ENCODE measurements around the gene UGGT1.

The UGGT1 gene

GRCh38 chr2:128057334-128057733, 33.7 kb upstream of the UGGT1 start:
- no peak overlapping the region for H4K5ac ChIP-seq (ENCODE audit: low read length)
- H3K4me3 ChIP-seq (ENCODE audit: low read length) = no peak overlapping the region
- no peaks in the 10 kb centered on the region for H3K27me3 ChIP-seq (ENCODE audit: insufficient read depth, low read length, poor library complexity)
- no peaks in the 10 kb centered on the region for H3K79me2 ChIP-seq (ENCODE audit: control insufficient read depth, insufficient read depth, low read length)
- no peak overlapping the region for H2BK120ac ChIP-seq (ENCODE audit: low read depth, low read length)
- no peak overlapping the region for H3K4me2 ChIP-seq (ENCODE audit: low read length)
- no peaks in the 10 kb centered on the region for H3K79me1 ChIP-seq (ENCODE audit: low read length)
- WGBS (ENCODE audit: extremely low coverage, insufficient coverage, low lambda C conversion rate) = no CpG with 5 or more reads among the region's 3 CpGs
- H3K4ac ChIP-seq (ENCODE audit: low read depth, low read length) = no peak overlapping the region
- no peak overlapping the region for H3K23ac ChIP-seq (ENCODE audit: low read length)
- no peak overlapping the region for H2AK5ac ChIP-seq (ENCODE audit: low read length)
- no peak overlapping the region for H4K8ac ChIP-seq (ENCODE audit: low read depth, low read length)
- H3K18ac ChIP-seq (ENCODE audit: low read length) = no peak overlapping the region
- H3K36me3 ChIP-seq (ENCODE audit: control insufficient read depth, insufficient read depth, low read length) = no peaks in the 10 kb centered on the region
- no peak overlapping the region for H2BK15ac ChIP-seq (replicated peaks; ENCODE audit: low read depth)
- H3K56ac ChIP-seq (ENCODE audit: low read length) = no peak overlapping the region
- no peak overlapping the region for H3K27ac ChIP-seq (ENCODE audit: low read depth, low read length)
- no peak overlapping the region for H2BK5ac ChIP-seq (ENCODE audit: low read length)
- DNase-seq = no peak
- H3K4me1 ChIP-seq (ENCODE audit: control insufficient read depth, low read depth, low read length) = no peaks in the 10 kb centered on the region
- H3K9ac ChIP-seq (ENCODE audit: low read length) = no peak overlapping the region

GRCh38 chr2:128058114-128058513, 32.9 kb upstream of the UGGT1 start:
- no peak for DNase-seq
- H3K4me1 ChIP-seq (ENCODE audit: control insufficient read depth, low read depth, low read length) = no peaks in the 10 kb centered on the region
- no peaks in the 10 kb centered on the region for H3K36me3 ChIP-seq (ENCODE audit: control insufficient read depth, insufficient read depth, low read length)
- H3K27ac ChIP-seq (ENCODE audit: low read depth, low read length) = no peak overlapping the region
- H3K79me2 ChIP-seq (ENCODE audit: control insufficient read depth, insufficient read depth, low read length) = no peaks in the 10 kb centered on the region
- no peak overlapping the region for H3K18ac ChIP-seq (ENCODE audit: low read length)
- no peak overlapping the region for H3K4me3 ChIP-seq (ENCODE audit: low read length)
- no peak overlapping the region for H2BK5ac ChIP-seq (ENCODE audit: low read length)
- H2AK5ac ChIP-seq (ENCODE audit: low read length) = no peak overlapping the region
- no peak overlapping the region for H3K23ac ChIP-seq (ENCODE audit: low read length)
- H4K5ac ChIP-seq (ENCODE audit: low read length) = no peak overlapping the region
- H3K79me1 ChIP-seq (ENCODE audit: low read length) = no peaks in the 10 kb centered on the region
- H3K4me2 ChIP-seq (ENCODE audit: low read length) = no peak overlapping the region
- no CpG with 5 or more reads among the region's 2 CpGs for WGBS (ENCODE audit: extremely low coverage, insufficient coverage, low lambda C conversion rate)
- H3K27me3 ChIP-seq (ENCODE audit: insufficient read depth, low read length, poor library complexity) = no peaks in the 10 kb centered on the region
- no peak overlapping the region for H4K8ac ChIP-seq (ENCODE audit: low read depth, low read length)
- no peak overlapping the region for H2BK15ac ChIP-seq (replicated peaks; ENCODE audit: low read depth)
- no peak overlapping the region for H3K56ac ChIP-seq (ENCODE audit: low read length)
- no peak overlapping the region for H2BK120ac ChIP-seq (ENCODE audit: low read depth, low read length)
- no peak overlapping the region for H3K9ac ChIP-seq (ENCODE audit: low read length)
- H3K4ac ChIP-seq (ENCODE audit: low read depth, low read length) = no peak overlapping the region

GRCh38 chr2:128062571-128062970, 28.4 kb upstream of the UGGT1 start:
- H3K9ac ChIP-seq (ENCODE audit: low read length) = no peak overlapping the region
- no peak overlapping the region for H3K4ac ChIP-seq (ENCODE audit: low read depth, low read length)
- H3K18ac ChIP-seq (ENCODE audit: low read length) = no peak overlapping the region
- no peak overlapping the region for H3K4me3 ChIP-seq (ENCODE audit: low read length)
- no peak for DNase-seq
- H2AK5ac ChIP-seq (ENCODE audit: low read length) = no peak overlapping the region
- H2BK120ac ChIP-seq (ENCODE audit: low read depth, low read length) = no peak overlapping the region
- no peak overlapping the region for H3K23ac ChIP-seq (ENCODE audit: low read length)
- no peak overlapping the region for H3K4me2 ChIP-seq (ENCODE audit: low read length)
- no peak overlapping the region for H2BK5ac ChIP-seq (ENCODE audit: low read length)
- H3K27me3 ChIP-seq (ENCODE audit: insufficient read depth, low read length, poor library complexity) = no peaks in the 10 kb centered on the region
- H3K56ac ChIP-seq (ENCODE audit: low read length) = no peak overlapping the region
- no peak overlapping the region for H3K27ac ChIP-seq (ENCODE audit: low read depth, low read length)
- no peak overlapping the region for H4K8ac ChIP-seq (ENCODE audit: low read depth, low read length)
- no peak overlapping the region for H2BK15ac ChIP-seq (replicated peaks; ENCODE audit: low read depth)
- H3K4me1 ChIP-seq (ENCODE audit: control insufficient read depth, low read depth, low read length) = no peaks in the 10 kb centered on the region
- H3K79me2 ChIP-seq (ENCODE audit: control insufficient read depth, insufficient read depth, low read length) = no peaks in the 10 kb centered on the region
- H4K5ac ChIP-seq (ENCODE audit: low read length) = no peak overlapping the region
- H3K36me3 ChIP-seq (ENCODE audit: control insufficient read depth, insufficient read depth, low read length) = no peaks in the 10 kb centered on the region
- H3K79me1 ChIP-seq (ENCODE audit: low read length) = no peaks in the 10 kb centered on the region
- no CpG with 5 or more reads among the region's 8 CpGs for WGBS (ENCODE audit: extremely low coverage, insufficient coverage, low lambda C conversion rate)

- Histone ChIP-seq H3K27me3 (ENCODE audit: insufficient read depth, low read length, poor library complexity) (no peaks in the 10 kb centered on the region), H3K23ac (ENCODE audit: low read length) (no peak overlapping the region), H4K8ac (ENCODE audit: low read depth, low read length) (no peak overlapping the region), H3K4me1 (ENCODE audit: control insufficient read depth, low read depth, low read length) (no peaks in the 10 kb centered on the region), H2BK120ac (ENCODE audit: low read depth, low read length) (no peak overlapping the region), H2BK5ac (ENCODE audit: low read length) (no peak overlapping the region), H3K27ac (ENCODE audit: low read depth, low read length) (no peak overlapping the region), H2BK15ac (replicated peaks; ENCODE audit: low read depth) (no peak overlapping the region), H3K79me1 (ENCODE audit: low read length) (no peaks in the 10 kb centered on the region), H3K56ac (ENCODE audit: low read length) (no peak overlapping the region), H3K4me3 (ENCODE audit: low read length) (no peak overlapping the region), H3K4me2 (ENCODE audit: low read length) (no peak overlapping the region), H3K36me3 (ENCODE audit: control insufficient read depth, insufficient read depth, low read length) (no peaks in the 10 kb centered on the region), H2AK5ac (ENCODE audit: low read length) (no peak overlapping the region), H3K4ac (ENCODE audit: low read depth, low read length) (no peak overlapping the region), H3K18ac (ENCODE audit: low read length) (no peak overlapping the region), H4K5ac (ENCODE audit: low read length) (no peak overlapping the region), H3K79me2 (ENCODE audit: control insufficient read depth, insufficient read depth, low read length) (no peaks in the 10 kb centered on the region), H3K9ac (ENCODE audit: low read length) (no peak overlapping the region)
- DNase-seq = no peak
- no CpG with 5 or more reads among the region's 1 CpG for WGBS (ENCODE audit: extremely low coverage, insufficient coverage, low lambda C conversion rate)
Observed at GRCh38 chr2:128064353-128064752, 26.6 kb upstream of the UGGT1 start.

- Histone ChIP-seq H2BK5ac (ENCODE audit: low read length) (no peak overlapping the region), H2AK5ac (ENCODE audit: low read length) (no peak overlapping the region), H3K79me2 (ENCODE audit: control insufficient read depth, insufficient read depth, low read length) (no peaks in the 10 kb centered on the region), H2BK120ac (ENCODE audit: low read depth, low read length) (no peak overlapping the region), H3K4me2 (ENCODE audit: low read length) (no peak overlapping the region), H3K9ac (ENCODE audit: low read length) (no peak overlapping the region), H3K18ac (ENCODE audit: low read length) (no peak overlapping the region), H3K56ac (ENCODE audit: low read length) (no peak overlapping the region), H2BK15ac (replicated peaks; ENCODE audit: low read depth) (no peak overlapping the region), H3K27ac (ENCODE audit: low read depth, low read length) (no peak overlapping the region), H3K4ac (ENCODE audit: low read depth, low read length) (no peak overlapping the region), H3K4me3 (ENCODE audit: low read length) (no peak overlapping the region), H3K23ac (ENCODE audit: low read length) (no peak overlapping the region), H3K36me3 (ENCODE audit: control insufficient read depth, insufficient read depth, low read length) (no peaks in the 10 kb centered on the region), H4K5ac (ENCODE audit: low read length) (no peak overlapping the region), H3K79me1 (ENCODE audit: low read length) (no peaks in the 10 kb centered on the region), H3K4me1 (ENCODE audit: control insufficient read depth, low read depth, low read length) (no peaks in the 10 kb centered on the region), H3K27me3 (ENCODE audit: insufficient read depth, low read length, poor library complexity) (no peaks in the 10 kb centered on the region), H4K8ac (ENCODE audit: low read depth, low read length) (no peak overlapping the region)
- WGBS (ENCODE audit: extremely low coverage, insufficient coverage, low lambda C conversion rate) = no CpG with 5 or more reads among the region's 5 CpGs
- DNase-seq = no peak
Observed at GRCh38 chr2:128069769-128070168, 21.2 kb upstream of the UGGT1 start.

- H2BK15ac ChIP-seq (replicated peaks; ENCODE audit: low read depth) = no peak overlapping the region
- no peak overlapping the region for H4K5ac ChIP-seq (ENCODE audit: low read length)
- no peak for DNase-seq
- no peak overlapping the region for H2BK5ac ChIP-seq (ENCODE audit: low read length)
- H3K56ac ChIP-seq (ENCODE audit: low read length) = no peak overlapping the region
- no peaks in the 10 kb centered on the region for H3K79me2 ChIP-seq (ENCODE audit: control insufficient read depth, insufficient read depth, low read length)
- no peak overlapping the region for H3K4me3 ChIP-seq (ENCODE audit: low read length)
- WGBS (ENCODE audit: extremely low coverage, insufficient coverage, low lambda C conversion rate) = no CpG with 5 or more reads among the region's 3 CpGs
- no peaks in the 10 kb centered on the region for H3K79me1 ChIP-seq (ENCODE audit: low read length)
- H4K8ac ChIP-seq (ENCODE audit: low read depth, low read length) = no peak overlapping the region
- H2BK120ac ChIP-seq (ENCODE audit: low read depth, low read length) = no peak overlapping the region
- no peak overlapping the region for H3K4me2 ChIP-seq (ENCODE audit: low read length)
- H3K36me3 ChIP-seq (ENCODE audit: control insufficient read depth, insufficient read depth, low read length) = no peaks in the 10 kb centered on the region
- H3K4ac ChIP-seq (ENCODE audit: low read depth, low read length) = no peak overlapping the region
- H3K4me1 ChIP-seq (ENCODE audit: control insufficient read depth, low read depth, low read length) = no peaks in the 10 kb centered on the region
- H3K27me3 ChIP-seq (ENCODE audit: insufficient read depth, low read length, poor library complexity) = no peaks in the 10 kb centered on the region
- H2AK5ac ChIP-seq (ENCODE audit: low read length) = no peak overlapping the region
- H3K27ac ChIP-seq (ENCODE audit: low read depth, low read length) = no peak overlapping the region
- H3K23ac ChIP-seq (ENCODE audit: low read length) = no peak overlapping the region
- no peak overlapping the region for H3K18ac ChIP-seq (ENCODE audit: low read length)
- H3K9ac ChIP-seq (ENCODE audit: low read length) = no peak overlapping the region
Observed at GRCh38 chr2:128073278-128073677, 17.7 kb upstream of the UGGT1 start.
